Myocyte (in vitro differentiated cells): ENCODE measurements around the gene KLHL29. TPM values are rescaled to one million over a fixed set of nuclear protein-coding genes. Genes with fewer than 3 reads are reported as not detected.

Source experiments
- DNase-seq: peaks from one replicate; pipeline ENCODE4 v3.0.0-alpha.2; 2012; ENCODE audit warnings: low read depth
- total RNA-seq: library from RNA; depleted of rRNA; stranded (reverse); fragments of >200 nt; gene quantifications from 2 replicates; pipeline ENCODE4 v1.2.3, GENCODE V29; 2014

Gene KLHL29
- total RNA-seq, 1 donor from 2014 or later = 3.6 TPM

- no peak for DNase-seq
These were observed 305.6 kb downstream of the KLHL29 start for GRCh38 chr2:23690421-23691105.

GRCh38 chr2:23691106-23691470 is 306.1 kb downstream of the KLHL29 start:
- DNase-seq = no peak

GRCh38 chr2:23691565-23691964 is 306.6 kb downstream of the KLHL29 start:
- DNase-seq = no peak

- no peak for DNase-seq
These were observed 307.3 kb downstream of the KLHL29 start for GRCh38 chr2:23692263-23692662.

- no peak for DNase-seq
These were observed 308.0 kb downstream of the KLHL29 start for GRCh38 chr2:23692851-23693605.

- DNase-seq = no peak
These were observed 308.6 kb downstream of the KLHL29 start for GRCh38 chr2:23693606-23693951.

GRCh38 chr2:23694058-23695045 is 309.4 kb downstream of the KLHL29 start:
- no peak for DNase-seq

GRCh38 chr2:23695214-23695889 is 310.4 kb downstream of the KLHL29 start:
- no peak for DNase-seq

- DNase-seq = no peak
These were observed 311.1 kb downstream of the KLHL29 start for GRCh38 chr2:23695890-23696751.

GRCh38 chr2:23696752-23697045 is 311.7 kb downstream of the KLHL29 start:
- no peak for DNase-seq

GRCh38 chr2:23697256-23698075 is 312.5 kb downstream of the KLHL29 start:
- DNase-seq = no peak

- no peak for DNase-seq
These were observed 313.2 kb downstream of the KLHL29 start for GRCh38 chr2:23698116-23698693.

GRCh38 chr2:23698721-23699579 is 314.0 kb downstream of the KLHL29 start:
- no peak for DNase-seq

GRCh38 chr2:23699580-23699925 is 314.6 kb downstream of the KLHL29 start:
- no peak for DNase-seq

GRCh38 chr2:23700627-23701026 is 315.6 kb downstream of the KLHL29 start:
- no peak for DNase-seq

GRCh38 chr2:23703037-23703582 is 318.1 kb downstream of the KLHL29 start:
- DNase-seq = no peak

- peak; percentile 23 for DNase-seq
These were observed 318.8 kb downstream of the KLHL29 start for GRCh38 chr2:23703583-23704385.
